Vagina (tissue), 2 donors: ENCODE data around the gene SLC26A4.

ENCODE experiments used
- POLR2A ChIP-seq, 2 donors: fragments of 450-650 bp; IDR thresholded peaks; one replicate each; pipeline ENCODE4 v1.6.1; 2017; ENCODE audit warnings: antibody characterized with exemption in 2 of 2, mild to moderate bottlenecking in 2 of 2, moderate library complexity in 2 of 2
- POLR2AphosphoS5 ChIP-seq, 2 donors: sonication (generic); formaldehyde crosslinking; IDR thresholded peaks; one replicate each; pipeline ENCODE4 v1.9.0; 2017; ENCODE audit warnings: antibody characterized with exemption in 2 of 2, mild to moderate bottlenecking in 2 of 2, low read depth in 1 of 2; ENCODE audit not compliant: insufficient read depth in 1 of 2
- TF ChIP-seq, protein P1 (sequence below), 3 experiments: fragments of 450-650 bp in 2 of 3; fragments of 200-600 bp in 1 of 3; sonication (generic) in 1 of 3; IDR thresholded peaks; one replicate each; pipeline ENCODE4 v1.5.1; 2017 to 2019; ENCODE audit warnings: antibody characterized with exemption in 3 of 3, mild to moderate bottlenecking in 2 of 3, moderate library complexity in 2 of 3

DNA sequence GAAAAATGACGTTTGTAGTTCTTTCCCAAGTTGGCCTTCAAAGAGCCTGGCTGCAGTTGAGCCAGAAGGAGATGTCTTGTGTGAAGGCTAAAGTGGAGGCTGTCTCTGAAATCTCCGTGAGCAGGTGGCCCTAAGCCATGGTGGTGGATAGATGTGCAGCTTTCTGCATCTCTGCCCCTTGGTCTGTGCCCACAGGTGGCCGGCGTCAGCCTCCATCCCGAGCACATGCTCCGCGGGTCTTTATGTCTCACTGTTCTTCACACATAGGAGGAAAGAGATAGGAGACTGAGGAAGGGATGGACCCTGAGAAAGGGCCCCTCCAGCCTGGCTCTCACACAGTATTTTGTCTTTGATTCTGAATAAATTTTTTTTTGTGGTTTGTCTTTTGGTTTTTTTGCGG, 30.3 kb upstream of the SLC26A4 start:
- TF ChIP-seq, protein P1, sequence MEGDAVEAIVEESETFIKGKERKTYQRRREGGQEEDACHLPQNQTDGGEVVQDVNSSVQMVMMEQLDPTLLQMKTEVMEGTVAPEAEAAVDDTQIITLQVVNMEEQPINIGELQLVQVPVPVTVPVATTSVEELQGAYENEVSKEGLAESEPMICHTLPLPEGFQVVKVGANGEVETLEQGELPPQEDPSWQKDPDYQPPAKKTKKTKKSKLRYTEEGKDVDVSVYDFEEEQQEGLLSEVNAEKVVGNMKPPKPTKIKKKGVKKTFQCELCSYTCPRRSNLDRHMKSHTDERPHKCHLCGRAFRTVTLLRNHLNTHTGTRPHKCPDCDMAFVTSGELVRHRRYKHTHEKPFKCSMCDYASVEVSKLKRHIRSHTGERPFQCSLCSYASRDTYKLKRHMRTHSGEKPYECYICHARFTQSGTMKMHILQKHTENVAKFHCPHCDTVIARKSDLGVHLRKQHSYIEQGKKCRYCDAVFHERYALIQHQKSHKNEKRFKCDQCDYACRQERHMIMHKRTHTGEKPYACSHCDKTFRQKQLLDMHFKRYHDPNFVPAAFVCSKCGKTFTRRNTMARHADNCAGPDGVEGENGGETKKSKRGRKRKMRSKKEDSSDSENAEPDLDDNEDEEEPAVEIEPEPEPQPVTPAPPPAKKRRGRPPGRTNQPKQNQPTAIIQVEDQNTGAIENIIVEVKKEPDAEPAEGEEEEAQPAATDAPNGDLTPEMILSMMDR (IDR thresholded peaks at IDR 0.05), result no peak
- TF ChIP-seq POLR2A (IDR thresholded peaks at IDR 0.05) (no peak), POLR2AphosphoS5 (IDR thresholded peaks at IDR 0.05; ENCODE audit: insufficient read depth in 1 of 2, low read depth in 1 of 2) (no peak)
